ENCODE measurements around the gene UNC5CL. TPM values are rescaled to one million over a fixed set of nuclear protein-coding genes. Genes with fewer than 3 reads are reported as not detected.

Gene UNC5CL
- total RNA-seq, 4 donors from 2014 or later: 1.1 to 1.7 (median 1.7) TPM; not detected in 1

DNA sequence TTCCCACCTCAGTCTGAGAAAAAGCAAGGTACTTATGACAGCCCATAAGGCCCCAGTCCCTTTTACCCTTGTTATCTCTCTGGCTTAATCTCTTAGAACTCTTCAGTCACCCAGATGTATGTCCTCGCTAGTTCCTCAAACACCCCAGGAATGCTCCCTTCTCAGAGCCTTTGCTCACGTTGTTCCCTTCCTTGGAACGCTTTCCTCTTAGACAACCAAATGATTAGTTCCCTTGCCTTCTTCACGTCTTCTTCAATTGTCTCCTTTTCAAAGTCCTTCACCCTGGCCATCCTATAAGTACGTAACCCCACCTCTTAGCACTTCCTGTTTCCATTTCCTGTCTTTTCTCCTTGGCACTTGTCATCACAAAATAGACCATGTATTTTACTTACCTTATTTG is 12.9 kb upstream of the UNC5CL start:
- TF ChIP-seq, protein P1, sequence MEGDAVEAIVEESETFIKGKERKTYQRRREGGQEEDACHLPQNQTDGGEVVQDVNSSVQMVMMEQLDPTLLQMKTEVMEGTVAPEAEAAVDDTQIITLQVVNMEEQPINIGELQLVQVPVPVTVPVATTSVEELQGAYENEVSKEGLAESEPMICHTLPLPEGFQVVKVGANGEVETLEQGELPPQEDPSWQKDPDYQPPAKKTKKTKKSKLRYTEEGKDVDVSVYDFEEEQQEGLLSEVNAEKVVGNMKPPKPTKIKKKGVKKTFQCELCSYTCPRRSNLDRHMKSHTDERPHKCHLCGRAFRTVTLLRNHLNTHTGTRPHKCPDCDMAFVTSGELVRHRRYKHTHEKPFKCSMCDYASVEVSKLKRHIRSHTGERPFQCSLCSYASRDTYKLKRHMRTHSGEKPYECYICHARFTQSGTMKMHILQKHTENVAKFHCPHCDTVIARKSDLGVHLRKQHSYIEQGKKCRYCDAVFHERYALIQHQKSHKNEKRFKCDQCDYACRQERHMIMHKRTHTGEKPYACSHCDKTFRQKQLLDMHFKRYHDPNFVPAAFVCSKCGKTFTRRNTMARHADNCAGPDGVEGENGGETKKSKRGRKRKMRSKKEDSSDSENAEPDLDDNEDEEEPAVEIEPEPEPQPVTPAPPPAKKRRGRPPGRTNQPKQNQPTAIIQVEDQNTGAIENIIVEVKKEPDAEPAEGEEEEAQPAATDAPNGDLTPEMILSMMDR (IDR thresholded peaks at IDR 0.05; ENCODE audit: low read depth): no peak

DNA sequence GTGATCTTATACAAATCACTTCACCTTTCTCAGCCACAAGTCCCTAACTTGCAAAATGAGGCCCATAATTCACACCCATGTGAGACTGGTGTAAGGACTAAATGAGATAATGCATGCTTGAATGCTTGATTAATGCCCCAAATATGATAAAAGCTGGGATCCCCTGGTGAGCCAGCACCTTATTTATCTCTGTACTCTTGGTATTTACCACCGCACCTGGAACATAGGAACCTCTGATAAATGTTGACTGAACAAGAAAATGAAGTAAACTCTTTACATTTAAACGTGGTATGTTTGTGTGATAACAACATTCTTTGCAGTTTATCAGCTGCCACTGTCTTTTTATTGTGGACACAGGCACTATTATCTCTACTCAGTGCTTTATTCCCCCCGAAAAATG is 11.5 kb upstream of the UNC5CL start:
- TF ChIP-seq, protein P1 (IDR thresholded peaks at IDR 0.05; ENCODE audit: low read depth): no peak

DNA sequence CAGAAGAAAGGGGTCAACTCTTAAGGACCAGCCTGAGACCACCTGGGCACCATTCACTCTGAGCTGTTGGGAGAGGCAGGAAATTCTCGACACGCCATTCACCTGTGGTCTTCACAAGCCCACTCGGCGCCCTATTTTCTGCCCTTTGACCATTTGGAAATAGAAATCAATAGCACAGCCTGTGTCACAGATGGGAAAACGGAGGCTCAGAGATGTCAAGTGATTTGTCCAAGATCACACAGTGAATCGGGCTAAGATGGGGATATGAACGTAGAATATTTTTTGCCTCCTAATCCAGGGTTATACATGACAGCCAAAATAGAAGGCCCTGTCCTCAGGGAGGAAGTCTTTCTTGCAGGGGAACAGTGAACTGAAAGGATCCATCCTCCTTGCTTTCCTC is 10.9 kb upstream of the UNC5CL start:
- TF ChIP-seq, protein P1 (IDR thresholded peaks at IDR 0.05; ENCODE audit: low read depth): no peak

DNA sequence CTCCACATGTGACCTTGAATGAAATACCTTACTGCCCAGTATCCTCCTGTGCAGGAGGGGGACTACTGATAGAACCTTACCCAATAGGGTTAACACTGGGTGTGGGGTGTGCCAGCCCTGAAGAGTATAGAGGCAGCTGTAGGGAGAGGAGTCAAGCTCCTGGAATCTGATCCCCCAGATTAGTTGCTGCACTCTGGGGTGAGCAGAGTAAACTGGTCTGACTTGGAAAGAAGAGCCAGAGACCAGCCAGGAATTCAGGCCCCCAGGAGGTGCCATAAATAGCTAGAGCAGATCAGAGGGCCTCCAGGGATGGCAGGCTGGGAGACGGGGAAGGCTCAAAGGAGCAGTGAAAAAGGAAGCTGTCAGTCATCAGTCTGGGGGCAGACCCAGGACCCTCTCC is 10.5 kb upstream of the UNC5CL start:
- TF ChIP-seq, protein P1 (IDR thresholded peaks at IDR 0.05; ENCODE audit: low read depth): no peak

DNA sequence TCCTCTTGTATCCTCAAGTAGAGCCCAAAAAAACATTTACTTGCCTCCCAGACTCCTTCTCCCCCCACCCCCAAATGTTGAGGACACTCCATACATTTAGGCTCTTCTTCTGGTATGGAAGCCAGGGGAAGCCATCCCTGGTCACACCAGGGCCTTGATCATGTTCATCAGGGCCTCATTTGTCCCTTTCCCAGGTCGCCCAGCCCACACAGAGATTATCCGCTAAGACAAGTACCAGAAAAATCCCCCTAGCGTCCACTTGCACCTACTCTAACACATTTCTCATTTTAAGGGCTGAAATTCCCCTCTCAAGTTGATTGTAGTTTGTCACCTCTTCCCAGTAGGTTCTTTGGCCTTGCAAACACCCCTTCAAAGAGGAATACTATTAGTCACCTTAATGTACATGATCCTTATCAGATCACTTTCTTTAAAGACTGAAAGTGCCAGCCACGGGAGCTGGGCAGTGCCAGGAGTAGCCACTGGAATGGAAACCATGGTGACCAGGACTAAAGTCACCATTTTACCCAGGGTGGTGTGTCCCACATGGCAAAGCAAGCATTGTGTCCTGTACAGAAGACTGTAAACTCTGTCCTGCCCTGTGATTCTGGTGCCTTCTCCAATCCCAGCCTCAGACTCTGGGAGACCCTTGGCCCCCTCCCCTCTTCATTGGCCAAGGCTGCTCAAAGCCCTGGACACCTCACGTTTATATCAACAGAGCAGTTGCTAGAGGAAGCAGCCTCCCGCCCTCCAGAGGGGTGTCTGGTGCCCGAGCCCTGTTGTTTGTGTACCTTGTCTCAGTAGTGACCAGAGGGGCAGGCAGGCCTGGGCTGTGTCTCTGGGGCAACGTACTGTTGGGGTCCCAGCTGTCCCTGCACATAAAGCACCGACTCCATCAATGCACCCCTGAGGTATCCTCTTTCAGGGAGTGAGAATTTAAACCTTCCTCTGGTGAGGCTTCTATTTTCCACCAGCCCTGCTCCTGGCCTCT is 9.0 kb upstream of the UNC5CL start:
- TF ChIP-seq, protein P1 (IDR thresholded peaks at IDR 0.05; ENCODE audit: low read depth): no peak

DNA sequence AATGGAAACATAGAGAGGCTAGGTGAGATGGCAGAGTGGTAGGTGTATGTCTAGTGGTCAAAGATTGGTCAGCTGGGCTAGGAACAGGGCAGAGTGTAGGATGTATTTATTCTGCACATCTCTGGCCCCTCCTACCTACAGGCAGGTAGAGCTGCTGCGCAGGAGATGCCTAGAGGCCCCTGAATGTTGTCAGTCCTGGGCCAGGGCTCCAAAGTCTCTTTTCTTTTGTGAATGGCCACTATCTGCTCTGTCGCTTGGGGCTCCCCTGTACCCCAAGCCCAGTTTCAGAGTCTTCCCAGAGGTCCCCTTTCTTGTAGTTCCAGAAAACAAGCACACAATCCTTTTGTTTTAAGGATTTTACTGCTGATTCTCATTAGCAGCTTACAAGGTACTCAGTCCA is 8.3 kb upstream of the UNC5CL start:
- TF ChIP-seq, protein P1 (IDR thresholded peaks at IDR 0.05; ENCODE audit: low read depth): no peak

DNA sequence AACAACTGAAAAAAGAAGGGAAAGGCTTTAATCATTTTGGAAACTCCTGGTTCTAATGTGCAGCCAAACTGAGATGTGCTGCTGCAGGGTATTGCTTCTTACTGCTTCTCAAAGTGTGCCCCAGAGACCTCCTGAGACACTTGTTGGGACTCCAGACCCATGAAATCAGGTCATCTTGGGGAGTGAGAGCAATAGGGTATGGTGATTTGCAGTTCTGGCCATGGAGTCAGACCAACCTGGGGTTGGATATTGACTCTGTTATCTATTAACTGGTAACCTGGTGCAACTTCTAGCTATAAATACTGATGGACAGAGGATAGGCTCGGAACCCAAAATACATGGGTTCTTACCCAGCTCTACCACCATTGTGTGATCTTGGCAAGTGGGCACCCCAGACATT is 7.1 kb upstream of the UNC5CL start:
- TF ChIP-seq, protein P1 (IDR thresholded peaks at IDR 0.05; ENCODE audit: low read depth): no peak
